Adrenal gland (tissue), 5 donors: ENCODE measurements around the gene SLC9A3.

Source experiments
- POLR2A ChIP-seq, 2 donors: fragments of 450-650 bp; IDR thresholded peaks; one replicate each; pipeline ENCODE4 v1.6.1; 2017; ENCODE audit warnings: antibody characterized with exemption in 2 of 2, mild to moderate bottlenecking in 2 of 2, moderate library complexity in 1 of 2
- TF ChIP-seq, protein P1 (sequence below), 6 experiments: fragments of 450-650 bp in 4 of 6; fragments of 200-600 bp in 2 of 6; sonication (generic) in 1 of 6; IDR thresholded peaks; 1 replicate in 5 of 6; 2 replicates in 1 of 6; pipeline versions ENCODE4 v1.5.1 to v1.8.0; 2016 to 2021; ENCODE audit warnings: antibody characterized with exemption in 6 of 6, mild to moderate bottlenecking in 2 of 6, moderate library complexity in 1 of 6
- donor health status: DM: no; HTN: no; CAD: no.

DNA sequence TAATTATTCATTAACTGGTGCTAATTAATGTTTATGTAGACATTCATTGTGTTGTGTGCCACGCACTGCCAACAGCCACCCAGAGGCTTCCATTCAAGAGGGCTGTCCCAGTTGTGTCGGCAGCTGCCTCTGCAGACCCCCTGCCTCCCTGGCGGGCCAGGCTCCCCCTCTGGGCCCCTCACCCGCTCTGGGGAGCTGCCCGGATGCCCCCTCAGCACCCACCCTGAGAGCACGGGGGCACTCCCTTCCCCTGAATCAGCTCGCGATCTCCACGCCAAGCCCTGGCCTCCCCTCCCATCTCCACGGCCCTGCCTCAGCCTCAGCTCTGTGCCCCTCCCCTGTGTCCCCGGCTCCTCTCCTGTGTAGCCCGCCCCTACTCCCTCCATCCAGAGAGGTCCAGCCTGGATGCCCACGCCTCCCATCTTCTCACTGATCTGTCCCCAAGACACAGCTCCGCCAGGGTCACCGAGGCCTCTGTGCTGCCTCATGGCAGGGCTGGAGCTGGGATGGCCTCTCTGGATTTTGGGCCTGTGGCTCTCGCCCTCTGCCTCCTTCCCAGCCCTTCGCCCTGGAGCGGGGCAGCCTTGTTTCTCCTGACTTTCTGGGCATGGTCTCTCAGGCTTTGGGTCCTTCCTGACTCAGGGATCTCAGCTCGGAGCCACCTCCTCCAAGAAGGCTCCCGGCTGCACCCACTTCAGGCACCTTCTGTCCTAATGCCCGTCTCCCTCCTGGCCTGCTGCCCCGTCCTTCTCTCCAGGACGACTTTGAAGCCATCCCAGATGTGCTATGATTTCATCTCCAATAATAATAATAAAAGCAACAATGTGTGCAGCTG, 16.0 kb upstream of the SLC9A3 start:
- TF ChIP-seq, protein P1, sequence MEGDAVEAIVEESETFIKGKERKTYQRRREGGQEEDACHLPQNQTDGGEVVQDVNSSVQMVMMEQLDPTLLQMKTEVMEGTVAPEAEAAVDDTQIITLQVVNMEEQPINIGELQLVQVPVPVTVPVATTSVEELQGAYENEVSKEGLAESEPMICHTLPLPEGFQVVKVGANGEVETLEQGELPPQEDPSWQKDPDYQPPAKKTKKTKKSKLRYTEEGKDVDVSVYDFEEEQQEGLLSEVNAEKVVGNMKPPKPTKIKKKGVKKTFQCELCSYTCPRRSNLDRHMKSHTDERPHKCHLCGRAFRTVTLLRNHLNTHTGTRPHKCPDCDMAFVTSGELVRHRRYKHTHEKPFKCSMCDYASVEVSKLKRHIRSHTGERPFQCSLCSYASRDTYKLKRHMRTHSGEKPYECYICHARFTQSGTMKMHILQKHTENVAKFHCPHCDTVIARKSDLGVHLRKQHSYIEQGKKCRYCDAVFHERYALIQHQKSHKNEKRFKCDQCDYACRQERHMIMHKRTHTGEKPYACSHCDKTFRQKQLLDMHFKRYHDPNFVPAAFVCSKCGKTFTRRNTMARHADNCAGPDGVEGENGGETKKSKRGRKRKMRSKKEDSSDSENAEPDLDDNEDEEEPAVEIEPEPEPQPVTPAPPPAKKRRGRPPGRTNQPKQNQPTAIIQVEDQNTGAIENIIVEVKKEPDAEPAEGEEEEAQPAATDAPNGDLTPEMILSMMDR (IDR thresholded peaks at IDR 0.05) = no peak
- TF ChIP-seq POLR2A (IDR thresholded peaks at IDR 0.05) = no peak
